C4-2B (cell line): ENCODE data around the gene GNAT1.

Experiments
- H3K27ac ChIP-seq: fragments of 450-650 bp; 2 replicates; pipeline ENCODE4 v1.5.1; 2017
- CTCF ChIP-seq: fragments of 450-650 bp; conservative IDR thresholded peaks from 2 replicates; pipeline ENCODE4 v1.5.1; 2017; ENCODE audit warnings: mild to moderate bottlenecking
- ZFX ChIP-seq: fragments of 450-650 bp; IDR thresholded peaks from 2 replicates; pipeline ENCODE4 v1.6.1; 2017

GNAT1 gene

GRCh38 chr3:50195501-50196252 lies 4.3 kb downstream of the GNAT1 start:
- H3K27ac ChIP-seq: no peak overlapping the region
- no peak for TF ChIP-seq CTCF
- TF ChIP-seq ZFX: no peak

GRCh38 chr3:50196253-50196801 lies 4.9 kb downstream of the GNAT1 start:
- TF ChIP-seq ZFX (no peak), CTCF (no peak)
- no peak overlapping the region for H3K27ac ChIP-seq

- TF ChIP-seq ZFX (no peak), CTCF (no peak)
- H3K27ac ChIP-seq: no peak overlapping the region
Observed at GRCh38 chr3:50201573-50202315, 10.3 kb downstream of the GNAT1 start.

- TF ChIP-seq CTCF: no peak
- no peak for TF ChIP-seq ZFX
- no peak overlapping the region for H3K27ac ChIP-seq
Observed at GRCh38 chr3:50202353-50203112, 11.1 kb downstream of the GNAT1 start.

GRCh38 chr3:50203113-50203808 lies 11.9 kb downstream of the GNAT1 start:
- TF ChIP-seq ZFX (no peak), CTCF (no peak)
- no peak overlapping the region for H3K27ac ChIP-seq

GRCh38 chr3:50203809-50204803 lies 12.7 kb downstream of the GNAT1 start:
- no peak overlapping the region for H3K27ac ChIP-seq
- TF ChIP-seq CTCF (no peak), ZFX (no peak)
